ENCODE measurements around the gene GALNT7. TPM values are rescaled to one million over a fixed set of nuclear protein-coding genes. Genes with fewer than 3 reads are reported as not detected.
A peak's percentile ranks its signal among the peaks of the same experiment; 100 is the strongest.

Gene GALNT7
- total and polyA plus RNA-seq, 4 donors: 0.65 to 13.0 (median 2.1) TPM

GRCh38 chr4:173170182-173170778 lies 1.7 kb downstream of the GALNT7 start:
- DNase-seq (ENCODE audit: low spot score): no peak
- Histone ChIP-seq H3K9me3 (ENCODE audit: control insufficient read depth in 4 of 4, low read length in 3 of 4) (no peaks in the 10 kb centered on the region), H3K9ac (ENCODE audit: low read depth in 1 of 2, low read length in 2 of 2) (peak overlapping the region in 1 of 2 donors; percentile 23), H3K27me3 (ENCODE audit: control insufficient read depth in 4 of 4, insufficient read depth in 4 of 4, low read length in 3 of 4) (peaks cover 0 to 4% (median 1%) of the 10 kb centered on the region in 4 donors), H3K27ac (ENCODE audit: low read depth in 1 of 2, low read length in 2 of 2) (peak overlapping the region; percentile 58 to 80), H3K36me3 (ENCODE audit: control insufficient read depth in 4 of 4, insufficient read depth in 3 of 4, low read depth in 1 of 4, low read length in 3 of 4) (no peaks in the 10 kb centered on the region), H3K4me1 (ENCODE audit: control insufficient read depth in 4 of 4, insufficient read depth in 4 of 4, low read length in 3 of 4) (peaks cover 3 to 20% (median 14%) of the 10 kb centered on the region in 4 donors), H3K4me3 (ENCODE audit: low read depth in 1 of 3, low read length in 3 of 3) (peak overlapping the region in 2 of 3 donors; percentile 55 to 88)
- no peak for TF ChIP-seq EGR1 (IDR thresholded peaks at IDR 0.05; ENCODE audit: low read depth in 2 of 2)
- WGBS: 14% methylated on average over 13 of the region's 13 CpGs

GRCh38 chr4:173171098-173171497 lies 2.5 kb downstream of the GALNT7 start:
- no peak for DNase-seq (ENCODE audit: low spot score)
- TF ChIP-seq NR2F2 (IDR thresholded peaks at IDR 0.05): no peak
- TF ChIP-seq, protein P1, sequence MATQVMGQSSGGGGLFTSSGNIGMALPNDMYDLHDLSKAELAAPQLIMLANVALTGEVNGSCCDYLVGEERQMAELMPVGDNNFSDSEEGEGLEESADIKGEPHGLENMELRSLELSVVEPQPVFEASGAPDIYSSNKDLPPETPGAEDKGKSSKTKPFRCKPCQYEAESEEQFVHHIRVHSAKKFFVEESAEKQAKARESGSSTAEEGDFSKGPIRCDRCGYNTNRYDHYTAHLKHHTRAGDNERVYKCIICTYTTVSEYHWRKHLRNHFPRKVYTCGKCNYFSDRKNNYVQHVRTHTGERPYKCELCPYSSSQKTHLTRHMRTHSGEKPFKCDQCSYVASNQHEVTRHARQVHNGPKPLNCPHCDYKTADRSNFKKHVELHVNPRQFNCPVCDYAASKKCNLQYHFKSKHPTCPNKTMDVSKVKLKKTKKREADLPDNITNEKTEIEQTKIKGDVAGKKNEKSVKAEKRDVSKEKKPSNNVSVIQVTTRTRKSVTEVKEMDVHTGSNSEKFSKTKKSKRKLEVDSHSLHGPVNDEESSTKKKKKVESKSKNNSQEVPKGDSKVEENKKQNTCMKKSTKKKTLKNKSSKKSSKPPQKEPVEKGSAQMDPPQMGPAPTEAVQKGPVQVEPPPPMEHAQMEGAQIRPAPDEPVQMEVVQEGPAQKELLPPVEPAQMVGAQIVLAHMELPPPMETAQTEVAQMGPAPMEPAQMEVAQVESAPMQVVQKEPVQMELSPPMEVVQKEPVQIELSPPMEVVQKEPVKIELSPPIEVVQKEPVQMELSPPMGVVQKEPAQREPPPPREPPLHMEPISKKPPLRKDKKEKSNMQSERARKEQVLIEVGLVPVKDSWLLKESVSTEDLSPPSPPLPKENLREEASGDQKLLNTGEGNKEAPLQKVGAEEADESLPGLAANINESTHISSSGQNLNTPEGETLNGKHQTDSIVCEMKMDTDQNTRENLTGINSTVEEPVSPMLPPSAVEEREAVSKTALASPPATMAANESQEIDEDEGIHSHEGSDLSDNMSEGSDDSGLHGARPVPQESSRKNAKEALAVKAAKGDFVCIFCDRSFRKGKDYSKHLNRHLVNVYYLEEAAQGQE (IDR thresholded peaks at IDR 0.05): no peak
- TF ChIP-seq RAD21 (IDR thresholded peaks at IDR 0.05): peak in 1 of 2 donors; percentile 12
- no peak for TF ChIP-seq RXRA (IDR thresholded peaks at IDR 0.05)
- no peak for TF ChIP-seq EGR1 (IDR thresholded peaks at IDR 0.05; ENCODE audit: low read depth in 2 of 2)
- Histone ChIP-seq H3K4me3 (ENCODE audit: low read depth in 1 of 3, low read length in 3 of 3) (no peak overlapping the region), H3K27ac (ENCODE audit: low read depth in 1 of 2, low read length in 2 of 2) (no peak overlapping the region), H3K9ac (ENCODE audit: low read depth in 1 of 2, low read length in 2 of 2) (no peak overlapping the region), H3K4me1 (ENCODE audit: control insufficient read depth in 4 of 4, insufficient read depth in 4 of 4, low read length in 3 of 4) (peaks cover 3 to 20% (median 14%) of the 10 kb centered on the region in 4 donors), H3K36me3 (ENCODE audit: control insufficient read depth in 4 of 4, insufficient read depth in 3 of 4, low read depth in 1 of 4, low read length in 3 of 4) (no peaks in the 10 kb centered on the region), H3K27me3 (ENCODE audit: control insufficient read depth in 4 of 4, insufficient read depth in 4 of 4, low read length in 3 of 4) (peaks cover 0 to 4% (median 1%) of the 10 kb centered on the region in 4 donors), H3K9me3 (ENCODE audit: control insufficient read depth in 4 of 4, low read length in 3 of 4) (no peaks in the 10 kb centered on the region)
- WGBS: 43% methylated on average over 2 of the region's 2 CpGs

GRCh38 chr4:173171987-173172386 lies 3.4 kb downstream of the GALNT7 start:
- H3K27ac ChIP-seq (ENCODE audit: low read depth in 1 of 2, low read length in 2 of 2): no peak overlapping the region
- peaks cover 0 to 4% (median 1%) of the 10 kb centered on the region in 4 donors for H3K27me3 ChIP-seq (ENCODE audit: control insufficient read depth in 4 of 4, insufficient read depth in 4 of 4, low read length in 3 of 4)
- no peak overlapping the region for H3K4me3 ChIP-seq (ENCODE audit: low read depth in 1 of 3, low read length in 3 of 3)
- no peak for TF ChIP-seq HNF4A (conservative IDR thresholded peaks at IDR 0.05)
- TF ChIP-seq TAF1 (conservative IDR thresholded peaks at IDR 0.05): no peak
- 80% methylated on average over 8 of the region's 8 CpGs for WGBS
- H3K36me3 ChIP-seq (ENCODE audit: control insufficient read depth in 4 of 4, insufficient read depth in 3 of 4, low read depth in 1 of 4, low read length in 3 of 4): no peaks in the 10 kb centered on the region
- no peaks in the 10 kb centered on the region for H3K9me3 ChIP-seq (ENCODE audit: control insufficient read depth in 4 of 4, low read length in 3 of 4)
- H3K4me1 ChIP-seq (ENCODE audit: control insufficient read depth in 4 of 4, insufficient read depth in 4 of 4, low read length in 3 of 4): peaks cover 3 to 20% (median 14%) of the 10 kb centered on the region in 4 donors
- no peak overlapping the region for H3K9ac ChIP-seq (ENCODE audit: low read depth in 1 of 2, low read length in 2 of 2)
- no peak for DNase-seq (ENCODE audit: low spot score)

- WGBS: 95% methylated on average over 2 of the region's 2 CpGs
- no peak overlapping the region for H3K9ac ChIP-seq (ENCODE audit: low read depth in 1 of 2, low read length in 2 of 2)
- no peaks in the 10 kb centered on the region for H3K36me3 ChIP-seq (ENCODE audit: control insufficient read depth in 4 of 4, insufficient read depth in 3 of 4, low read depth in 1 of 4, low read length in 3 of 4)
- TF ChIP-seq HNF4G (IDR thresholded peaks at IDR 0.05) (no peak), YY1 (IDR thresholded peaks at IDR 0.05) (no peak), RXRA (IDR thresholded peaks at IDR 0.05) (no peak), SP1 (IDR thresholded peaks at IDR 0.05) (no peak), ATF3 (IDR thresholded peaks at IDR 0.05) (no peak), EGR1 (IDR thresholded peaks at IDR 0.05; ENCODE audit: low read depth in 2 of 2) (no peak), MAX (IDR thresholded peaks at IDR 0.05) (no peak), TAF1 (conservative IDR thresholded peaks at IDR 0.05) (no peak)
- TF ChIP-seq, protein P1 (IDR thresholded peaks at IDR 0.05): no peak
- no peak for DNase-seq (ENCODE audit: low spot score)
- peaks cover 0 to 4% (median 1%) of the 10 kb centered on the region in 4 donors for H3K27me3 ChIP-seq (ENCODE audit: control insufficient read depth in 4 of 4, insufficient read depth in 4 of 4, low read length in 3 of 4)
- H3K9me3 ChIP-seq (ENCODE audit: control insufficient read depth in 4 of 4, low read length in 3 of 4): no peaks in the 10 kb centered on the region
- H3K4me1 ChIP-seq (ENCODE audit: control insufficient read depth in 4 of 4, insufficient read depth in 4 of 4, low read length in 3 of 4): peaks cover 0 to 10% (median 8%) of the 10 kb centered on the region in 4 donors
- H3K4me3 ChIP-seq (ENCODE audit: low read depth in 1 of 3, low read length in 3 of 3): no peak overlapping the region
- H3K27ac ChIP-seq (ENCODE audit: low read depth in 1 of 2, low read length in 2 of 2): no peak overlapping the region
These were observed 5.6 kb downstream of the GALNT7 start for GRCh38 chr4:173174184-173174583.
